ENCODE data around the gene SEZ6.
"Not testable (repeated sequence)": the region's sequence is repeated elsewhere in the genome, so short reads cannot be mapped to it uniquely, and the experiment has no call there.

The SEZ6 gene

DNA sequence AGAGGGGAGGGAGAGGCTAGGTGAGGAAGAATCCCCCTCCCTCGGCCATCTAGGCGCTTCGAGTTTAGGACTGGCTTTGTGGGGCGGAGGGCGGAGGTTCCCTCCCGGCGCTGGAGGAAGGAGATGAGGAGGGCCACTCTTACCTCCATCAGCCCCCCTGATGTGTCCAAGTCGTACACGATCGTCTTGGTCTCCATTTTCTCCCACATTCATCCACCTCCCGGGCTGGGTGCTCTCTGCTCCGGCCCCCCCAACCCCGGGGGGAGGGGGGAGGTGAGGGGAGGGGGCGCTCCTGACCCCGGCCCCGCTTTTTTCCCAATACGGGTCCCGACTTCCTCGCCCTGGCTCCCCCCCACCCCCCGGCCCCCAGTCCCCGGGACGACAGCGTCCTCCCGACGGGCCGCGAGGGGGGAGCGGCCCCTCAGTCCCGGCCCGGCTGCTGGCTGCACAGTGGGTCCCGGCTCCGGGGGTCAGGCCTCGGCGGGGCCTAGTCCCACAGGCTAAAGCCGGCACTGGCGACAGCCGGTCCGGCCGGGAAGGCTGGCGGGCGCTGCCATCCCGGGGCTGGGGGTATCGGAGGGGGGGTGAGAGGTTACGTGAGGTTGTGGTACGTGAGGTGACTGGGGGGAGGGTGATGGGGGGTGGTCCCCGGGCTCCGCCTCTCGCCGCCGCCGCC, 54.9 kb downstream of the SEZ6 start:
- in situ Hi-C loops (cut with HindIII; ENCODE audit: low pct_ligation_motif_present, low pct_unique_long_range_greater_than_20kb, low sequenced_read_pairs) = no loop called here

GRCh38 chr17:28950017-28950751, 55.6 kb downstream of the SEZ6 start:
- in situ Hi-C loops (cut with HindIII; ENCODE audit: low pct_ligation_motif_present, low pct_unique_long_range_greater_than_20kb, low sequenced_read_pairs) = no loop called here
- DNase-seq = peak; percentile 48

More for the DNA sequence above, 54.9 kb downstream of the SEZ6 start:
- no peak for DNase-seq

DNA sequence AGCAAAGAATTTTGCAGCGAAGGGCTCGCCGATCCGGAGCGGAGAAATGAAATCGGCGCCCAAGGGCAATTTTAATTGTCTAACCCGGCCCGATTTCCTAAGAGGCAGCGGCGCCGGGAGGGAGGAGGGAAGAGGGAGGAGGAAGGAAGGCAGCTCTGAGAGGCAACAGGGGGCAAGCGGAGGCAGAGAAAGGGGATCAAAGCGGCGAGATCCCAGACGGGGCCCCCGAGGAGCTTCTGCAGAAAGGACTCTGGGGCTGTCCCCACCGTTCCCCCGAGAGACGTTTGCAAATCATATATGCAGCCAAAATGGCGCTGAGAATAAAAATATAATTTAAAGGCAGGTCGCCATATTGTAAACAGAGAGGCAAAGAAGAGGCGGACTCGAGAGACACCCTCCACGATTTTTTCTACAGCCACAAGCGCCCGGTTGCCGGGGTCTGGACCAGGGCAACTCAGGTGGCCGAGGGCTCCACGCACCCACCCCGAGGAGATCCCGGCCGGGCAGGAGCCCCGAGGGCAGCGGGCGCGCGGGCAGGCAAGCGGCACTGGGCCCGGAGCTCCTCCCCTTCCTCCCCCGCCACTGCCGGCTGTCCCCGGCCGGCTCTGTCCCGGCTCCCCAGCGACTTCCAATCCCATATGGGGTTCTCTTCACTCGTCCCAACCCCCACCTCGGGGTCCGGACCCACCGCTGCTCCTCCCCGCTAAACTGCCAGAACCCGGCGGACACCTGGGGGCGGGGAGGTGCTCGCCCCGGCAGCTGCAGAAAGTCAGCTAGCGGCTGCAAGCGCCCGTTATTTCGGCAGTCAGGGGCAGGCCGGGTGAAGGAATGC, 56.4 kb downstream of the SEZ6 start:
- peak; percentile 57 for DNase-seq
- in situ Hi-C loops (cut with HindIII; ENCODE audit: low pct_ligation_motif_present, low pct_unique_long_range_greater_than_20kb, low sequenced_read_pairs) = no loop called here

DNA sequence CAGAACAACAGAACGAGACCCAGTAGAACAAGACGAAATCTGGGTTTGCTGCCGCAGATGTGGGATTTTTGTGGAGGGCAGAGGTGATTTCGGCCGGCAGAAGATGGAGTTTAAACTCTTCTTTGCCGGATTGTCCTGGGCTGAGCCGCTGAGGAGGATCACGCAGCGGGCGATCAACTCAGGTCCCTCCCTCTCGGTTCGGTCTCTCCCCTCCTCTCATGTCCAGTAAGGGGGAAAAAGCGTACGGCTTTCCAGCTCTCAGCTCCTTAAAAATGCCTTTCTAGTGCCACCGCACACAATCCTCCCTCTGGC, 57.0 kb downstream of the SEZ6 start:
- in situ Hi-C loops (cut with HindIII; ENCODE audit: low pct_ligation_motif_present, low pct_unique_long_range_greater_than_20kb, low sequenced_read_pairs) = no loop called here

DNA sequence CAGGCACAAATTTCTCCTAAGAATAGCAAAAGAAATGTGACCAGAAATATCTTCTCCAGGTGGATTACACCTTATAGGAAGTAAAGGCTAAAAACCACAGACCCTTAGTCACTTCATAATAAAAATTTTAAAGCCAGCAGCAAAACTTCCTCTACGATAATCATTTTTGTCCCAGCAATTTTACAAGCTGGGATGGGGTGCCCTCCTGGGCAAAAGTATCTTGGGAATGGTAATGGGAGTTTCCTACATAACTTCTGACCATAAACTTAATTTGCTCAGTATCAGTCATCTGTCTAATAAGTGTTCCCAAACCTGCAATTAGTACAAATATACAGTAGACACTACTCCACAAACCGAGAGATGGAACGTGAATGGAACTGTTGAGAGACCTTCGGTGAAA, 57.5 kb downstream of the SEZ6 start:
- in situ Hi-C loops (cut with HindIII; ENCODE audit: low pct_ligation_motif_present, low pct_unique_long_range_greater_than_20kb, low sequenced_read_pairs) = no loop called here

More for the DNA sequence above, 57.0 kb downstream of the SEZ6 start:
- DNase-seq = no peak

GRCh38 chr17:28947639-28948038, 58.2 kb downstream of the SEZ6 start:
- in situ Hi-C loops (cut with HindIII; ENCODE audit: low pct_ligation_motif_present, low pct_unique_long_range_greater_than_20kb, low sequenced_read_pairs) = no loop called here
- DNase-seq = no peak

More for the DNA sequence above, 57.5 kb downstream of the SEZ6 start:
- no peak for DNase-seq

DNA sequence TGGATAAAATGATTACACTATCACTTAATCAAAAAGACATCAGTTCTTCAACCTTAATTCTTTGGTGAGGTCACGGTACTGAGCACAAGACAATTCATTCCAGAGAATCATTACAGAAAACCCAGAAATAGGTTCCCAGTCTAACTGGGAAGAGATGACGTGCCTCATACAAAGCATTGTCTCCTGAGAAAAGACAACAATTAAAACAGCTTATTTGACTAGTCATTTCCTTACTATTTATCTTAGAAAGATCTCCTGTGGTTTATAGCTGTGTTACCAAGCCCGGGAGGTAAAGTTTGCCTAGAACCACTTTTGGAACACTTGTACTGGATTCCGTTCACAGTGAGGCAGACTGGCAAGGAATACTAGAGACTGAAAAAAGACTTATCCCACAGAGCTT, 59.6 kb downstream of the SEZ6 start:
- in situ Hi-C loops (cut with HindIII; ENCODE audit: low pct_ligation_motif_present, low pct_unique_long_range_greater_than_20kb, low sequenced_read_pairs) = no loop called here
- DNase-seq = no peak

GRCh38 chr17:28944862-28945741, 60.7 kb downstream of the SEZ6 start:
- no peak for DNase-seq
- in situ Hi-C loops (cut with HindIII; ENCODE audit: low pct_ligation_motif_present, low pct_unique_long_range_greater_than_20kb, low sequenced_read_pairs) = no loop called here

DNA sequence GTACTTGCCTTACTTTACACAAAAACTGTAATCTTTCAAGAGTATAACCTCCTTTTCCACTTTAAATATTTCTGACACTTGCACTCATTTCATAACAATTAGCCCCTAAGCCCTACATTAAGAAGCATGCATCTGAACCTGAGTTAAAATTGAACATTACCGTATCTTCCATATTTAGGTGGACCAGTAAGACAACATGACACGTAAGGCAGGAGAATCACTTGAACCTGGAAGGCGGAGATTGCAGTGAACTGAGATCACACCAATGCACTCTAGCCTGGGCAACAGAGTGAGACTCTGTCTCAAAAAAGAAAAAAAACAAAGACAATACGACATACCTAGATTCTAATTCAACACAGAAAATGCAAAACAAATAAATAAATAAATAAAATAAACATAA, 61.5 kb downstream of the SEZ6 start:
- in situ Hi-C loops (cut with HindIII; ENCODE audit: low pct_ligation_motif_present, low pct_unique_long_range_greater_than_20kb, low sequenced_read_pairs) = no loop called here

GRCh38 chr17:28942925-28943324, 62.9 kb downstream of the SEZ6 start:
- in situ Hi-C loops (cut with HindIII; ENCODE audit: low pct_ligation_motif_present, low pct_unique_long_range_greater_than_20kb, low sequenced_read_pairs) = no loop called here
- no peak for DNase-seq

More for the DNA sequence above, 61.5 kb downstream of the SEZ6 start:
- no peak for DNase-seq

DNA sequence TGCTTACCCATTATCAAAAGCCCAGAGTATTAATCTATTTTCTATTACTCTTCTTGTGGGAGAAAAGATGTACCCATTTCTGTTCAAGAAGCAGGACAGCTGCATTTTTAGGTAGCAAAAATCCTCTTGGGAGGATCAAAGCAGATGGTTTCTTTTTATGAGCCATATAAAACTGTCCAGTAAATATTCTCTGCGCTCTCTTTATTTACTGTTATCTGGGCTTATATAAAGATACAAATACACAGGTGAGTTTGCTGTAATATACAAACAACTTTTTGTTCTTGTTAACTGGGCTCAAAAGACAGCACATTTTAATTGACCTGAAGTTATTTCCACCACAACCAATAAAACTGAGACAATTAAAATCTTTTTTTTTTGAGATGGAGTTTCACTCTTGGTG, 64.6 kb downstream of the SEZ6 start:
- in situ Hi-C loops (cut with HindIII; ENCODE audit: low pct_ligation_motif_present, low pct_unique_long_range_greater_than_20kb, low sequenced_read_pairs) = no loop called here
- no peak for DNase-seq

DNA sequence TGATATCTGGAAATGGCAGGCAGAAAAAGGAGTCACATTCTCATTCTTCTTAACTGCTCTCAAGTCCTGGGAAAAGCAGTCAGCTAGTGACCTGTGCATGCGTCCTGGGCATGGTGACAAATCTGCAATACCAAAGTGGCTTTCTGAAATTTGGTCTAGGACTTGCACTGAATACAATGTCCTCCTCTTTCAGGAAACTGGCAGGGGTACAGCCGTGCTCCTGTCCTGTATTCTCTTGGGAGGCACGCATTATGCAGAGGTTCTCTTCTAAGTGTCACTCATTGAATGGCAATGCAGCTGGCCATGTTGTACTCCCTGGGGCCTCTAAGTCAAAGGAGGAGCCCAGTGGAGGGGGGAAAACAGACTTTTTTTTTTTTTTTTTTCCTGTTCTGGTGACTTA, 65.2 kb downstream of the SEZ6 start:
- DNase-seq = no peak
- in situ Hi-C loops (cut with HindIII; ENCODE audit: low pct_ligation_motif_present, low pct_unique_long_range_greater_than_20kb, low sequenced_read_pairs) = no loop called here

GRCh38 chr17:28940142-28940541, 65.7 kb downstream of the SEZ6 start:
- in situ Hi-C loops (cut with HindIII; ENCODE audit: low pct_ligation_motif_present, low pct_unique_long_range_greater_than_20kb, low sequenced_read_pairs) = no loop called here

DNA sequence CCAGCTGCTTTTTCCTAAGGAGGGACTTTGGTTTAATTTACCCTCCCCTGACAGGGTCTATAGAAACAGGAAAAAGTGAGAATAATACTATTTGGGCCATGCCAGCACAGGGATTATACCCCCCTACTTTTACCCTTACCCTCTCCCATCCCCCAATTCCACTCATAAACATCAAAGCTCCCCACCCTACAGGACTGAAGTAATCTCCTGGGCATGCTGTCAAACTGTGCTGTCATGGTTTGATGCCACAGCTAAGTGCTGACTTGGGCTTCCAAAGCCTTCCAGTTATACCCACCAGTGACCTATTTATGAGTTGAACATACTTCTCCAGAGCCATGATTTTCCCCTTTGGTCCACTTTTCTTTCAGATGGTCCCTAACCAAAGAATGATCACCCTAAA, 67.3 kb downstream of the SEZ6 start:
- no peak for DNase-seq
- in situ Hi-C loops (cut with HindIII; ENCODE audit: low pct_ligation_motif_present, low pct_unique_long_range_greater_than_20kb, low sequenced_read_pairs) = no loop called here

More at GRCh38 chr17:28940142-28940541, 65.7 kb downstream of the SEZ6 start:
- no peak for DNase-seq

GRCh38 chr17:28937044-28937729, 68.6 kb downstream of the SEZ6 start:
- no peak for DNase-seq
- in situ Hi-C loops (cut with HindIII; ENCODE audit: low pct_ligation_motif_present, low pct_unique_long_range_greater_than_20kb, low sequenced_read_pairs) = no loop called here

- DNase-seq = no peak
- in situ Hi-C loops (cut with HindIII; ENCODE audit: low pct_ligation_motif_present, low pct_unique_long_range_greater_than_20kb, low sequenced_read_pairs) = no loop called here
Measured at GRCh38 chr17:28935744-28936460, 69.9 kb downstream of the SEZ6 start.

- DNase-seq; in situ Hi-C loops (cut with HindIII; ENCODE audit: low pct_ligation_motif_present, low pct_unique_long_range_greater_than_20kb, low sequenced_read_pairs): not testable (repeated sequence)
Measured at GRCh38 chr17:28934508-28934907, 71.3 kb downstream of the SEZ6 start.
